ENCODE data around the gene DMRTB1.
A peak's percentile ranks its signal among the peaks of the same experiment; 100 is the strongest.

DMRTB1 gene

DNA sequence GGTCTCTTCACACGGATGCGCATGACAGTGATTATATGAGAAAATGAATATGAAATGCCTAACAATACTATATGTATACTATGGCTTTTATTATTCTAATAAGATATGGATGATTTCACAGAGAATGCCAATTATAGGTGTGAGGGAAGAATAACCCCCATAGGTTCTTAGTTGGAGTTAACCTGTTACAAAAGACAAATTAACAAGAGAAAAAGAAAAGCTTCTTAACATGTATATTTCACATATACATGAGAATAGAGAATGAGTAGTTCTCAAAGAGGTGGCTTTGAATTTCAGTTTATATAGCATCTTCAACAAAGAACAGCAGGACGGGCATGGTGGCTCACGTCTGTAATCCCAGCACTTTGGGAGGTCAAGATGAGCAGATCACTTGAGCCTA is 24.0 kb upstream of the DMRTB1 start:
- no peak for DNase-seq

DNA sequence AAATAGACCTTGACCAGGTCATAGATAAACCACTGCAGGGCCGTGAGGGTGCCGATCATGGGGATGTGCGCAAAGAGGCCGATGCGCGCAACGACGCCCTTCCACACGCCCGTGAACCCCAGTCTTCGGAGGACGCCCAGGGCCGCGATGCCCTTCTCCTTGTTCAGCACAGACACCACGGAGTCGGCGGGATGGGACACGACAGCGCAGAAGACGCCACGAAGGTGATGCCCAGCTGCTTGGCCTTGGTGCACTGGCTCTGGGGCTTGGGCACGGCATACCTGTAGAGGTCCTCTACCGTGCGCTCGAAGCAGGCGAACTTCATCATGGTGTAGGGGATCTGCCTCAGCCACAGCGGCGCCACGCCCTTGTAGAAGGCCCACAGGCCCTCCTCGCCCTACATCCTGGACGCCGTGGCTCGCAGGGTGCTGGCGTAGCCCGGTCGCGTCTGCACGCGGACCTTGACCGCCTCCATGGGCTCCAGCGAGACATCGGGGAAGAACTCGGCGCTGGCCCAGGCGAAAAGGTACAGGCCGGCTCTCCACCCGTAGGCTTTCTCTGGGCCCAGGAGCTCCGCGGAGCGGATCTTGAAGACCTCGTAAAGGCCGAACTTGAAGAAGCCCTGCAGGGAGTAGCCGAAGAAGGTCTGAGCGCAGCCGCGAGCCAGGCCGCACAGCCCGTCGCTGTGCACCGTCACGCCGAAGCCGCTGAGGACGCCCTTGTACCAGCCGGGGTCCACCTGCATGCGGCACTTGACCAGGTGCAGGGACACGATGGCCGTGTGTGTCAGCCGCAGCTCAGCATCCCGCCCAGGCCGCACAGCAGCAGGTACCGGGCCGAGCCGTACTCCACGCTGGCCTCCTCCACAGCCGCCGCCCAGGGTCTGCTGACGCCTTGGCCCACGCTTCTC is 20.5 kb upstream of the DMRTB1 start:
- DNase-seq = no peak

DNA sequence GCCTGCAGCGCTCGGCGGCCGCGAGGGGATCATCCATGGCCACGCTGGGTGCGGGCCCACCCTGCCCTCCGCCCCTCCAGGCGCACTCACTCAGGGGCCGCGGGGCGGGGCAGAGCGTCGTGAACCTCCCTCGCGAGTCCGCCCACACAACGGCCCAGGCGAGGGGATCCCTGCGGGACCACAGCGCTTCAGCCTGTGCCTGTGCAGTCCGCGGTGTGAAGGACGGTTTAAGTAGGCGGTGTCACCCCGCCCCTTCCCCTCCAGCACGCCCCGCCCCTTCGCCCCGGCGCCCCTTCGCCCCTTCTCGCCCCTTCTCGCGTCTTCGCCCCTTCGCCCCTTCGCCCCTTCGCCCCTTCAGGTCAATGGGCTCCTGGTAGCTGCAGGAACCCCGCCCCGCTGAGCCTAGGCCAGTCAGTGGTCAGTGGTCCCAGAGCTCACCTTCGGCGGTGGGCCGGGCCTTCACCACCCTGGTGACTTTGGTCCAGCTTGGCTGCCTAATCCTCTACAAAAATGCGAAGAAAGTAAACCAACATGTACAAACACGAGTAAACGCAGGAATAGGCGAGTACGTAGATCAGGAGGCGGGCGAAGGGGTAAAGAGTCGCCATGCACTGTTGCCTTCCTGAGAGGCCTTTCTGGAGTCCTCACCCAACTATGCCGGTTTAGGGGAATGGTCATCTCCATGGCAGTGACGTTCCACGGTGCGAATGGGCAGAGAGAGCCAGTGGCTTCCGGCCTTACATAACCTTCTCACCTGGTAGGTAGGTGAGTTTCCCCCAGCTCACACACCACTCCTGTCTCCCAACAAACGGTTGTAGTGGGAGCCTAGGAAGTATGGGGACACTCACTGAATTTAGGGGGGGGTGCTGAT is 19.6 kb upstream of the DMRTB1 start:
- no peak for DNase-seq

DNA sequence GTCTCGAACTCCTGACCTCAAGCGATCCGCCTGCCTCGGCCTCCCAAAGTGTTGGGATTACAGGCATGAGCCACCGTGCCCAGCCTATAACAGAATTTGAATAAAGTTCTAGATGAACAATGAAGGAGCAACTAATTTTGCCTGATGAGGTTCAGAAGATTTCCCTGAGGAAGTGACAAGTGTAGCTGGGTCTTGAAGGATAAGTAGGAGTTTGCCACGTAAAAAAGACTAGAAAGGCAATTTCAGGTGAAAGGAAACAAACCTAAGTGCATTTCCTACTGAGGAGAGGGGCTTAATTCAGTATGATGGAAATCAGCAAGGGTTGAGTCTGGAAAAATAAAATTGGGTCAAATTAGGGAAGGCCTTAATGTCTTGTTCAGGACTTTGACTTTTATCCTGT is 18.6 kb upstream of the DMRTB1 start:
- no peak for DNase-seq

DNA sequence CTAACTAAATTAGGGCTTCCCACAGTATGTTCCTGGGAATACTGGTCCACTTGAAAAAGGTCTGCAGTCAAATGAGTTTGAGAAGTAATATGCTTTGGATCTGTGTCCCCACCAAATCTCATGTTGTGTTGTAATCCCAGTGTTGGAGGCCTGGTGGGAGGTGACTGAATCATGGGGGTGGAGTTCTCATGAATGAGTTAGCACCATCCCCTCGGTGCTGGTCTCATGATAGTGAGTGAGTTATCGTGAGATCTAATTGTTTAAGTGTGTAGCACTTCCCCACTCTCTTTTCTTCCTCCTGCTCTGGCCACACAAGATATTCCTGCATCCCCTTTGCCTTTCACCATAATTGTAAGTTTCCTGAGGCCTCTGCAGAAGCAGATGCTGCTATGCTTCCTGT is 16.9 kb upstream of the DMRTB1 start:
- peak; percentile 62 for DNase-seq

DNA sequence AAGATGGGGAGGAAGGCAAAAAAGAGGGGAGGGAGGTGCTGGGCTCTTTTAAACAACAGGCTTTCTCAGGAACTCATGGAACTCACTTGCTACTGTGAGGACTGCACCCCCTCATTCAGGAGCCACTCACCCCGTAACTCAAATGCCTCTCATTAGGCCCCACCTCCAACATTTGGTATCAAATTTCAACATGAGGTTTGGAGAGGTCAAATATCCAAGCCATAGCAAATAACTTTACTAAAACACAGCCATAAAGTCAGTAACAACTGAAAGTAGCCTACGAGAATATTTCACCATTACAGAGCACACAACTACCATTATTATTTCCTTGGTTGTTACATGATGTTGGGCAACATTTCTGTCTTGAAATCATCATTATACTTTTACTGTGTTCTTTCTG is 13.1 kb upstream of the DMRTB1 start:
- DNase-seq = no peak

DNA sequence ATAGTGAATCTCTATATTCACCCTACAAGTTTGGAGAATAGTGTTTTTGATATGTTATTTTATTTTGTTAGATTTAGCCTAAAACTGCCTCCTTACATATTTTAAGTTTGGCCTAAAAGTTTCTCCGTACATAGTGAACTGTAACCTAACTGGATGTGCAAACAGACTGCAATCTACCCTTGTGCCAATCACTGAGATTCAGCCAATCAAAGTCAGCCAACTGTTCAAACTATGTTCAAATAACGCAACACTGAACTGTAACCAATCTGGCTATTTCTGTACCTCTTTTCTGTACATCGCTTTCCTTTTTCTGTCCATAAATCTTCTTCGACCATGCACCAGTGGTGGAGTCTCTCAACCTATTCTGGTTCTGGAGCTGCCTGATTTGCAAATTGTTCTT is 11.8 kb upstream of the DMRTB1 start:
- no peak for DNase-seq

DNA sequence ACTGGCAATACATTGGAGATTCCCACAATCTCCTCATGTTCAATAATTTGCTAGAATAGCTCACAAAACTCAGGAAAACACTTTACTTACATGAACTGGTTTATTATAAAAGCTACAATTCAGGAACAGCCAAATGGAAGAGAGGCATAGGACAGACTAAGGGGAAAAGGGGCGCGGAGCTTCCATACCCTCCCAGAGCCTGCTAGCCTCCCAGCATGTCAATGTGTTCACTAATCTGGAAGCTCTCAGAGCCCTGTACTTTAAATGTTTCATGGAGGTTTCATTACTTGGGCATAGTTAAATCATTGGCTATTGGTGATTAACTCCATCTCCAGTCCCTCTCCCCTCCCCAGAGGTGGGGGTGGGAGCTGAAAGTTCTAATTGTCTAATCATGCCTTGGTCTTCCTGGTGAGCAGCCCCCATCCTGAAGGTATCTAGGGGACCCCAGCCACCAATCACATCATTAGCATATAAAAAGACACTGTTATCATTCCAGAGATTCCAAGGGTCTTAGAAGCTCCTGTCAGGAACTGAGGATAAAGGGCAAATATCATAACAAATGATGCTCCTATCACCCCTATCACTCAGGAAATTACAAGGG is 10.9 kb upstream of the DMRTB1 start:
- DNase-seq = peak; percentile 45

DNA sequence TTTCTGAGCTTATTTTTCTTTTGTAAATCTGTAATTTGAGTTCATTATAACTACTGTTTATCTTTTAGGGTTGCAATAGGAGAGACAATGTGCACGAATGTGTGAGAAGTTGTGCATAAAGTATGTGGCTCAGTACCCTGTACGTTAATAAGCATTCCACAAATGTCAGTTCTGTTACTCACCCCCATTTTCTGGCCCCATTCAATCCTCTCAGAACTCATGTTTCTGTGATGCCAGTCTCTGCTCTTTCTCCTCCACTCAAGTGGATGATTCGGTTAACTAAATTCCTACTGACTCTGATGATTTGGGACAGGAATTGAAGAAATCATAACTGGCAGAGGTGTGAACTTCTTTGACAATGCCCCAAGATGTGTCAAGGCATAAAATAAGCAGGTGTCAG is 10.2 kb upstream of the DMRTB1 start:
- peak; percentile 87 for DNase-seq

DNA sequence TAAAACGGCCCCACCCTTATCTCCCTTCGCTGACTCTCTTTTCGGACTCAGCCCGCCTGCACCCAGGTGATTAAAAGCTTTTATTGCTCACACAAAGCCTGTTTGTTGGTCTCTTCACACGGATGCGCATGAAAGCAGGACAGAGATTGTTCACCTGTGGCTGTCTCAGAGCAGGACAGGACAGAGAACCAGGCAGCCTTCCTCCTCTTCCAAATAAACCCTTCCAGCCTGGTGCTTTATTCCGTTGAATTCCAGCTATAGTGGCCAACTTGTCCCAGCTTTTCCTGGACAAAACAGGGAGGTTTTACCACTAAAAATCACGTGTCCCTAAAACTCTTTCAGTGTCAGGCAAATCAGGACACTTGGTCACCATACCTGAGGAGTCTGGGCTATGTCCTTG is 9.5 kb upstream of the DMRTB1 start:
- DNase-seq = no peak

DNA sequence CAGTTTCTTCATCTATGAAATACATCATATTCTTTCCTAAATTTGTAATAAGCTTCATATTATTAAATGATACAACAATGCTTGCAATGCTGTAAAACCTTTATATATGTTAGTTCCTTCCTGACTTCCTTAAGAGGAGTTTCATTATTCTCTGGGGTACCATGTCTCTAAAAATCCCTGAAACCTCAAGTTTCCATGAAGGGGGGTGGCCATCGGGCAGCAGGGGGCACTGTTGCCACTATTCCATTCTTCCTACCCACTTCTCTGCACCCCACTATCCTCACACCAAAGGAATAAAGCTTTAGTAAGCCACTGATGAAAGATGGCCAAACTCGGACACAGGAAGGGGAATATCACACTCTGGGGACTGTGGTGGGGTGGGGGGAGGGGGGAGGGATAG is 9.0 kb upstream of the DMRTB1 start:
- DNase-seq = no peak

DNA sequence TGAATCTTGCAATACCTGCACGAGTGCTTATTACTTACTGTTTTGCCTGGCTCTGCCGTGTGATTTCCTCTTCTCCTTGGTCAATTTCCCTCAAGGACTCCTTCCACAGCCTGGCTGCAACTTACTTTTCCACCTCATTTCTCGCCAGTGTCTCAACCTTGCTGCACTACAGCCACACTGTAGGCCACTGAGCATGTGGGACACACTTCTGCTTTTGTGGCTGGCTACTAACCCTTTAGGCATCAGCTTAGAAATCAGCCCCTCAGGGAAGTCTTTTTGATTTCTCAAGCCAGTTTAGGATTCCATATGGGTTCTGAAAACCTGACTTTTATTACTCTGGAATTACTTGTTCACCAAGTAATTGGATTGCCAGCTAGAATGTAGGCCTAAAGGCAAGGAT is 5.2 kb upstream of the DMRTB1 start:
- no peak for DNase-seq

DNA sequence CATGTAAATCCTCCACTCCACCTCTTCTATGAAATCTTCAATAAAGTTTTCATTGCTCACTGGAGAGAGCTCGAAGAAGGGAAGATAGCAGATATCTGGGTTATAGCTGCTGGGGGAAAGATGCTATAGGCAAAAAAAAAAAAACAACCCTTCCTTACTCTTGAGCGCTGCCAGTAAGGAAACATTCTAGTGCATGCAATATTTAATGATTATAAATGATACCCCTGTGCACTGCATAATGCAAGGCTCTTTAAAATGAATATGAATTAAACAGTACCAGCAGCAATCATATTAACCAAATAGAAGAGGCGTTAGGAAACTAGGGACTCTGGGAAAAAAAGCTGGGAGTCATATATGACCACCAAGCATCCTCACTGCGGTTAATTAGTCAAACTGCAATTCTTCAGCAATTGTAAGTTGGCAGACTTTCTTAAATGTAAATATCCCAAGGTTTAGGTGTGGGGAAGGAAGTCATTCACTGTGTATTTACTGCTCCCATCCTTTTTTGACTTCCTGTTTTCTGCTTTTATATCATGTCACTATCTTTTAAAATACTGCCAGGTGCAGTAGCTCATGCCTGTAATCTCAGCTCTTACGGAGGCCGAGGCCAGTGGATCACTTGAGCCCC is 3.7 kb upstream of the DMRTB1 start:
- DNase-seq = no peak

DNA sequence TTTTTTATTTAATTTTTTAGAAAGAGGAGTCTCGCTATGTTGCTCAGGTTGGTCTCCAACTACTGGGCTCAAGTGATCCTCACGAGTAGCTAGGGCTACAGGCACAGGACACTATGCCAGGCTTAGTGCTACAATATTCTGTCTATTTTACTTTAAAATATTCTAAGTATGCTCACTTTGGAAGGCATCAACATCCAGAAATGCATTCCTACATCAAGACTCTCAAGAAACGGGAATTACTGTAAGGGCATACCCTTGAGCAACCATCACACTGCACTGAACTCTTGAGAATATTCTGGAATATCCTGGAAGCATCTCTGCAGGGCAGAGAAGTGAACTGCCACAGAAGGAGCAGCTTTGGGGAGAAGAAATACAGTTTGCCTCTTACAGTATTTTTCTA is 565 bp upstream of the DMRTB1 start:
- no peak for DNase-seq

DNA sequence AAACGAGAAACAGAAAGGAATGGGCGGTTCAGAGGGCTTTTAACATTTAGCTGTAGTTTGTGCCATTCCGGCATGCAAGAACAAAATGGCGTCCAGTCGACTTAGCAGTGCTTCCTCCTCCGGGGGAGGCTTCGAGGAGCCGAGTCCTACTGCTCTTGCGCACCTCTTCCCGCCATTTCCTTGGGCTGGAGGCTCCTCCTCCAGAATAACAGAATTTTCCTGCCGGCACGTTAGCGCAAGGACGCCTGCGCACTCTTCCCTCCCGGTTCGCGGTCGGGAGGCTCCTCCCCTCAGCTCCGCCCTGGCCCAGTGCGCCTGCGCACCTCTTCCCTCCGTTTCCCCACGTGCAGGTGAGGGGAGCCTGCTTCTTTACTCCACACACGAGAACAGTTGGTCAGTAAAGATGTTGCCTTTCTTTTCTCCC is 1.0 kb downstream of the DMRTB1 start:
- no peak for DNase-seq

DNA sequence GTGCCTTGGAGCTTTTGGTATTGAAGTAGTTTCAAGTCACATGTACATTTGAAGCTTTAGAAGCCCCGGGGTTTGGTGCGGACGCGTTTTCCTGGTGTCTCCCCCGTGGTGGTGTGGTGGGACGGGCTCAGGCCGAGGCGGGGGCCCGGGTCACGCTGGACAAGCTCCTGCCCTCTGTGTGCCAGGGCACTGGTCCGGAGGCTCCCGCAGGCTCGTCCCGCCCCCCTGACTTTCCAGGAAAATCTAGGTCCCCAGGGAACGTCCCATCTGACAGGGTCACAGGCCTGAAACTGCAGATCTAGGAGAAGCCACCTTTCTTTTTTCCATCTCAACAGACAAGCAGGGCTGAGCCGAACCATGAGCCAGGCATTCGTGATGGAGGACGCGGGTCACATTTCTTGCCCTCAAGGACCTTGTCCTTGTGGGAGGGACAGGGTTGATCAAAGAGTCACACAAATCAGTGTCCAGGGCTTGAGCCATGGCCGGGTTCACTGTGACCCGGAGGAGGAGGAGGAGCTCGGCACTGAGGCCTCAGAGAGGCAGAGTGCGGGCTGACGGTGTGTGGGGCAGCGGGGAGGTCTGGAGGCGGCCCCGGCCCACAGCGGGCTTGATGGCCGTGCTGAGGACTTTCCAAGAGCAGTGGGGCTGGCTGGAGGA is 1.6 kb downstream of the DMRTB1 start:
- no peak for DNase-seq

DNA sequence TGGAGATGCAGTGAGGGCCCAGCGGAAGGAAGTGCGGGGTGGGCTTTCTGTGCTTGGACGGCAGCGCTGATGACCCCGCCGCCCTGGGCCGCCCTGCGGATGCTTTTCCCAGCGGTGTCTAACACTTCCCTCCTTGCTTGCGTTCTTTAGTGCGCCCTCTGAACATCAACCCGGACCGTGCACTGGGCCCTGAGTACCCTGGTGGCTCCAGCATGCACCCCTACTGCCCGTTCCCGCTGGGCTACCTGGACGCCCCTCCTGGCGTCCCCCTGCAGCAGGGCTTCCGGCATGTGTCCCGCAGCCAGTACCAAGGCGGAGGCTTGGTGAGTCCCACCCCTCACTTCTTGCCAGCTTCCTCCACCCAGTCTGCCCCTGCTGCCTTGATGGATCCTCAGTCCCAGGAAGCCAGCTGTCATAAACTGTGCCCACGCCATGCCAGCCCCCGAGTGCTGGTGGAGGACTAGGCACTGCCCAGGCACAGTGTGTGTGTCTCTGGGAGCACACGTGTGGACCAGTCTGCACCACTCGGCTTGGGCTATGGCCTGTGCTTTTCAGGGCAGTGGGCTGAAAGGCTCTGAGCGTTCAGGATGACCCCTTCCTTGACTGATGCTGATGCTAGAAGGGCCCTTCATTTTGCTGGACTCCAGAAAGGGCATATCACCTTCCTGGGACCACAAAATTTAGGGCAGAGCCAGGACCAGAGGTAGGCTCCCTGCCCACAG is 2.3 kb downstream of the DMRTB1 start:
- DNase-seq = no peak

DNA sequence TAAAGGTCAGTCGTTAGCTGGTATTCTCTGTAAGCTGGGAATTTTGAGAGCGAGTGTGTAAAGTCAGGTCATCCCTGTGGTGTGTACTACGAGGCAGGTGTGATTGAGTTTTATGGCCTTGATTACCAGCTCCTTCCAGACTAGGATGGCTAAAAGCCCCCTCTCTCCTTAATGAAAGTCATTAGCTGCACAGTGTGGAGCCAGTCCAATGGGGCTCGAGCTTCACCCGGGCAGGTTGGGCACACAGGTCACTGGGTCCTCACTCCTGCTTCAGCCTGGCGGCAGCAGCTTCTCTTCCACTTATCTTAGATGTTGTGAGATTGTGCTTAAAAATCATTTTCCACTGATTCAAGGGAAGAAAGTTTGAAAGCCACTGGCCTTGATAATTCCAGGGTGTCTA is 3.0 kb downstream of the DMRTB1 start:
- DNase-seq = no peak

DNA sequence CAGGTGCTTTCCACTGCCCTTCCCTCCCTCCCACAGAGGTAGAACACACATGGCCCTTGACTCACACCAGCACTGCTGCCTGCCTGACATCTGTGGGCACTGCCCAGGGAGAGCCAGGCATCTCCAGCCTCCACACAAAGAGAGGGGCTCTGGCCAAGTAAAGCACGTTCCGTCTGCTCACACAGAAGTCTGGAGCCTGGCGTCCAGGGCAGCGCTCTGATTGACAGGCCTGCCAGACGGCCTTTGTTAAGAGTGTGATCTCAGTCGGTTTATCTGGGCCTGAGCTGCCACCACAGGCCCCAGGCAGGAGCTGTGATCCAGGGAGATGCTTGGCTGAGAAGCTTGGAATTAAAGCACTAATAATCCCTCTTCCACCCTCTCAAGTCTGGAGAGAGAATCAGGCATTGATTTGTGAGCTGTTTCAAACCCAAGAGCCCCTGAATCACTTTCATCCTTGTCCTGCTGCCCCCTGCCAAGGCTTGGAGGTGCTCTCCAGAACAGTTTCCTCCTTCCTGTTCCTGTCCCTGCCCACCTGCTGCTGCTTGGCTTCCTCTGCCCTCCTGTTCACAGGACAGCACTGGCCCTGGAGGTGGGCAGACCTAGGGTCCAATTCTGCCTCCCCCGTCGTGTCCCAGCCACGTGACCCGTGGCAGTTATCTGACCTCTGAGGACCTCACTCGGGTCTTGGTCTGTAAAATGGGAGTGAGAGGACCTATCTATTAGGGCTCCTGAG is 3.7 kb downstream of the DMRTB1 start:
- no peak for DNase-seq

DNA sequence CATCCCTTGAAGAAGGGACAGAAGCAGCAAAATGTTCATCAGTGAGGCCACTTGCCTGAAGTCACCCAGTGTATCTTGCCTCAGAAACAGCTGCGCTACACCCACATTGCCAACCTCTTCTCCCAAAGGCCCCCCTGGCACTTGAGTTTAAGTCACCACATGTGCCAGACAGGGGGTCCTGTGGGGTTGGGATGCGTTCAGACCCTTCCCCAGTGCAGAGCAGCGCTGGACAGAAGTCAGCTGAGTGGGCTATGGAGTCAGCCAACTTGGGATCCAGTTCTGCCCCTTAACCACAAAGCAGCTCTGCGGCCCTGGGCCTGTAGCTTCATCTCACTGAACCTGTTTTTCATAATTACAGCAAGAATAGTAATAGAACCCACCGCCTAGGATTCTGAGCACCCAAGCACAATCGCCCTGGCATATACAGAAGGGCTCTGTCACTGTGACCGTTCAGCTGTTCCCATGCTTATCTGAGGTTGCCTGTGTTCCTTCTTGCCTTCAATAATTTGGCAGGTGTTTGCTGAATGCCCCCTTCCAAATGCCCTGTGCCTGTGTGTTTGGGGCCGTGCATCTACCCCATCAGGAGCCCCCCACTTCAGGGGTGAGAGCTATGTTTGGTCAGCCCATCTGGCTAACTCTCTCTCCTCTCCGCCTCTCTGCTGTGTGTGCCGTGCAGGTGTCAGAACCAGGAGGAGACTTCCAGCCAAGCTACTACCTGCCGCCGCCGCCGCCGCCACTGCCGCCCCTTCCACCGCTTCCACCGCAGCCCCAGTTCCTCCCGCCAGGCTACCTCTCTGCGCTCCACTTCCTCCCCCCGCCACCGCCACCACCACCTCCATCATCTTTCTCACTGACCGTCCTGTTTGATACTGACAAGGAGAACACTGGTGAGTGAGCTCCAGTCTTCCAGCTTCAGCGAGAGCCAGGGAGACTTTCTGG is 5.0 kb downstream of the DMRTB1 start:
- no peak for DNase-seq
